Lower leg skin (tissue), 4 donors: ENCODE results near the gene PRCC. TPM values are rescaled to one million over a fixed set of nuclear protein-coding genes. Genes with fewer than 3 reads are reported as not detected.

Experiments
- DNase-seq, 2 donors: peaks; one replicate each; pipeline ENCODE4 v3.0.0-alpha.2; 2019; ENCODE audit warnings: low spot score in 2 of 2
- H3K4me3 ChIP-seq: fragments of 200-600 bp; sonication (generic); 2 replicates; pipeline ENCODE4 v1.5.1; 2017; ENCODE audit warnings: mild to moderate bottlenecking, low read depth; ENCODE audit not compliant: poor library complexity, severe bottlenecking
- POLR2A ChIP-seq, 2 donors: fragments of 450-650 bp; IDR thresholded peaks; one replicate each; pipeline ENCODE4 v1.6.1; 2016 to 2017; ENCODE audit warnings: antibody characterized with exemption in 2 of 2, mild to moderate bottlenecking in 1 of 2, moderate library complexity in 1 of 2
- WGBS, 2 donors: methylation state at CpG; one replicate each; pipeline ENCODE4 v1.1.5; 2018; 5-methylcytosine and 5-hydroxymethylcytosine counted together
- intact Hi-C: fragments of 100-400 bp; cut with DNase I; formaldehyde crosslinking; loops from one replicate; pipeline ENCODE4 v1.15.0; 2023; ENCODE audit warnings: low total_unique reads
- total RNA-seq, 4 donors: library from RNA; depleted of rRNA; stranded (reverse); fragments of >200 nt; gene quantifications; one replicate each; pipeline ENCODE4 v1.1.0, GENCODE V29; 2016
- TF ChIP-seq, protein P1 (sequence below), 3 donors: fragments of 450-650 bp; IDR thresholded peaks; one replicate each; pipeline ENCODE4 v1.5.1; 2016; ENCODE audit warnings: antibody characterized with exemption in 3 of 3, mild to moderate bottlenecking in 3 of 3, moderate library complexity in 2 of 3

Gene PRCC, protein sequence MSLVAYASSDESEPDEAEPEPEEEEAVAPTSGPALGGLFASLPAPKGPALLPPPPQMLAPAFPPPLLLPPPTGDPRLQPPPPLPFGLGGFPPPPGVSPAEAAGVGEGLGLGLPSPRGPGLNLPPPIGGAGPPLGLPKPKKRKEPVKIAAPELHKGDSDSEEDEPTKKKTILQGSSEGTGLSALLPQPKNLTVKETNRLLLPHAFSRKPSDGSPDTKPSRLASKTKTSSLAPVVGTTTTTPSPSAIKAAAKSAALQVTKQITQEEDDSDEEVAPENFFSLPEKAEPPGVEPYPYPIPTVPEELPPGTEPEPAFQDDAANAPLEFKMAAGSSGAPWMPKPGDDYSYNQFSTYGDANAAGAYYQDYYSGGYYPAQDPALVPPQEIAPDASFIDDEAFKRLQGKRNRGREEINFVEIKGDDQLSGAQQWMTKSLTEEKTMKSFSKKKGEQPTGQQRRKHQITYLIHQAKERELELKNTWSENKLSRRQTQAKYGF
- total RNA-seq, result 10 to 100 TPM; 35.4 to 45.6 (median 38.8) TPM

DNA sequence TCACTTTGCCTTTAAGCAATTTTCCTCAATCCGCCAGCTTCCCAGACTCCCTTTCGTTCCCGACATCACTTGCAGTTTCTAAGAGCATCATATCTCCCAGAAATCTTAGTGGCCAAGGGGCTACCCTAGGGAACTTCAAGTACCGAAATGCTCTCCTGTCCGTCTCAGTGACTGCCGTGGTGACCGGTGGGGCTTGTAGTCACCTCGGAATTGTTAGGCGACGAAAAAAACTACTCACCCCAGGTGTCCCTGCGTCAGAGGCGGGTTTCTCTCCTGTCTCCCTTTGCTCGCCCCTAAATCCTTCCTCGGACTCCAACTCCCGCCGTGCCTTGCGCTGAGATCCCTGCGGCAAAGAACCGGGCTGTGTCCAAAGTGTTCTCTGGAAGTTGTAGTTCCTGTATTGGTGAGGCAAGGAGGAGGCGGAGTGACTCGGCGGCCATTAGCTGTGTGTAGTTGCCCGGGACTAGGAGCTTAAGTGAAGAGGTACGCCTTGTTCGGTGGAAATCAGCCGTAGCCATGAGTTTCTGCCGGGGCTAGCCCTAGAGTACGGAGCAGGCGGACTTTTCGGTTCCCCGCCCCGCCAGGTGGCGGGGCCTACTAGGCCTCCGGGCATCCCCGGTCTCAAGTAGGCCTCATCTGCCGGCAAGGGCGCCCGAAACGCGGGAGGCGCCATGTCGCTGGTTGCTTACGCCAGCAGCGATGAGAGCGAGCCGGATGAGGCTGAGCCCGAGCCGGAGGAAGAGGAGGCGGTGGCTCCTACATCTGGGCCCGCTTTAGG, at the start of gene PRCC:
Gene PRCC (plus strand): TSS at position 435 of the 778 bp plus-strand sequence. CDS start 237 bp downstream, at position 672.
- peak within 1 kb of the TSS; percentile 92 for H3K4me3 ChIP-seq
- DNase-seq, result peak; percentile 99
- 0% methylated on average over 33 to 49 of the region's 50 CpGs for WGBS, 2 donors
- TF ChIP-seq, protein P1, sequence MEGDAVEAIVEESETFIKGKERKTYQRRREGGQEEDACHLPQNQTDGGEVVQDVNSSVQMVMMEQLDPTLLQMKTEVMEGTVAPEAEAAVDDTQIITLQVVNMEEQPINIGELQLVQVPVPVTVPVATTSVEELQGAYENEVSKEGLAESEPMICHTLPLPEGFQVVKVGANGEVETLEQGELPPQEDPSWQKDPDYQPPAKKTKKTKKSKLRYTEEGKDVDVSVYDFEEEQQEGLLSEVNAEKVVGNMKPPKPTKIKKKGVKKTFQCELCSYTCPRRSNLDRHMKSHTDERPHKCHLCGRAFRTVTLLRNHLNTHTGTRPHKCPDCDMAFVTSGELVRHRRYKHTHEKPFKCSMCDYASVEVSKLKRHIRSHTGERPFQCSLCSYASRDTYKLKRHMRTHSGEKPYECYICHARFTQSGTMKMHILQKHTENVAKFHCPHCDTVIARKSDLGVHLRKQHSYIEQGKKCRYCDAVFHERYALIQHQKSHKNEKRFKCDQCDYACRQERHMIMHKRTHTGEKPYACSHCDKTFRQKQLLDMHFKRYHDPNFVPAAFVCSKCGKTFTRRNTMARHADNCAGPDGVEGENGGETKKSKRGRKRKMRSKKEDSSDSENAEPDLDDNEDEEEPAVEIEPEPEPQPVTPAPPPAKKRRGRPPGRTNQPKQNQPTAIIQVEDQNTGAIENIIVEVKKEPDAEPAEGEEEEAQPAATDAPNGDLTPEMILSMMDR (IDR thresholded peaks at IDR 0.05), result no peak
- TF ChIP-seq POLR2A (IDR thresholded peaks at IDR 0.05), result peak in 1 of 2 donors; percentile 45
- intact Hi-C loops, result no loop called here

DNA sequence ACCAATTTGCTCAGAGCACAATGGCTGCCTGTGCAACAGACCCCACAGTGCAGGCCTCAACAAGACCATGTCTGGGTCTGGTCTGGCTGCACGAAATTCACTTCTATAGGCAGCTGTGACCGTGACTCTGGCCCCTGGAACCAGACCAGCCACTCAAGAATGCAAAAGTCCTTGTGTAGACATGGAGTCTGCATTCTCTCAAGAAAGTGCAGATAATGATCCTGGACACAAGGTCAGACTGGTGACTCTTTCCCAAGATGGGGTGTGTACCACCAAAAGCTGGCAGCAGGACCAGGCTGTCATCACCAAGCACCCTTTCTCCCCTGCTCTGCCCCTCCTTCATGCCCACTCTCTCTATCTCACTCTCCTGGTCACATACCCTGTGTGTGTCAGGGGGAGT, 46.2 kb upstream of the PRCC start:
- DNase-seq, result no peak

DNA sequence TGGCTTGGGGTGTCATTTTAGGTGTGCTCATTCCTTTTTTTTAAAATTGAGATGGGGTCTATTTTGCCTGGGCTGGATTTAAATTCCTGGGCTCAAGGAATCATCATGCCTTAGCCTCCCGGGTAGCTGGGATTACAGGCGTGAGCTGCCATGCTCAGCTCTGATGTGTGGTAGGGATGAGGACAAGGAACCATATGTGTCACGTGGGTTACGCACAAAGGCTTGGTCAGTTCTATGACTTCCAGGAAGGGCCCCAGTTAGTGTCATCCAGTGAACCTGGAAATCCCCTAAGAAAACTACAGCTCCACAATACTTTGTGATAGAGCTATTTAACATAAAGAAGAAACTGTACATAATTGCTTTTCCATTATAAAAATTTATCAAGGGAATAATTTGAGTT, 45.8 kb upstream of the PRCC start:
- no peak overlapping the region for H3K4me3 ChIP-seq
- intact Hi-C loops, result no loop called here
- DNase-seq, result no peak
- WGBS, 2 donors, result 88 to 95% methylated on average over 4 of the region's 4 CpGs
- TF ChIP-seq, protein P1 (IDR thresholded peaks at IDR 0.05), result no peak
- TF ChIP-seq POLR2A (IDR thresholded peaks at IDR 0.05), result no peak

More for the DNA sequence above, 46.2 kb upstream of the PRCC start:
- TF ChIP-seq, protein P1 (IDR thresholded peaks at IDR 0.05), result no peak
- TF ChIP-seq POLR2A (IDR thresholded peaks at IDR 0.05), result no peak
- 78 to 88% methylated on average over 2 of the region's 2 CpGs for WGBS, 2 donors
- intact Hi-C loops, result no loop called here
- H3K4me3 ChIP-seq, result no peak overlapping the region

DNA sequence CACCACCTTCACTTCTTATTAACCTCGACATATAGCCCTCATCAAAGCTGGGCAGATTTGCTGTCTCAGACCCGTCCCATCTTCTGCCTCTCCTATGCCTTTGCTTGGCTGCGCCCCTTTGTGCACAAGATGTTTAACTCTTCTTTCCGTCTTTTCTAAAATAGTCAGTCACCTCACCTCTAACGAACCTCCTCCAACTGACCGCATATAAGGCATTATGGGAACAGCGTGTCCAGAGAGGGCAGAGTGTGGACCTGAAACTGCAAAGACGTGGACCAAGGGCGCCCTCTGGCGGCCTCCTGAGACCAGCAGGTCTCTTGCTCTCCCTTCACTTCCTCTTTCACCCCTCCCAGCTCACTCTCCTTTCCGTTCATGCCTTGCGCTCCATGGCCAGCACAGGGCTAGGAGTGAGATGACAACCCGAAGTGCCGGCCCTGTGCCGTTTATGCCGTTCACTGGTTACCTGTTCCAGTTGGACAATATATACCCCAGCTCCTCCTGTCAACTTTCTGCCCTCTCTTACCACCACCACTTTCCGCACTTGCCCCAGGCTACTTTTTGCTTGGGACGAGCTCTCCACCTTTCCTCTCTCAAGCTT, 41.6 kb upstream of the PRCC start:
- 11 to 12% methylated on average over 18 of the region's 18 CpGs for WGBS, 2 donors
- no peak overlapping the region for H3K4me3 ChIP-seq

More for the DNA sequence above, 41.6 kb upstream of the PRCC start:
- peak; percentile 86 to 97 for DNase-seq
- TF ChIP-seq POLR2A (IDR thresholded peaks at IDR 0.05), result no peak
- TF ChIP-seq, protein P1 (IDR thresholded peaks at IDR 0.05), result peak in 1 of 3 donors; percentile 86
- intact Hi-C loops, result loop anchor here (1.0 to 2.0 kb wide), 2 partner anchors 33 to 37 kb away; no protein-coding TSS in a partner anchor
